AG10803 (cell line): ENCODE measurements around the gene GHRH.
A peak's percentile ranks its signal among the peaks of the same experiment; 100 is the strongest.

ENCODE experiments used
- DNase-seq: peaks from one replicate; pipeline ENCODE4 v3.0.0; 2010; ENCODE audit warnings: low read depth
- H3K4me3 ChIP-seq: 2 replicates; pipeline ENCODE4 v1.5.1; 2011; ENCODE audit warnings: mild to moderate bottlenecking, low read length, control low read depth
- TF ChIP-seq, protein P1 (sequence below): conservative IDR thresholded peaks from 2 replicates; pipeline ENCODE4 v1.5.1; 2011; ENCODE audit warnings: mild to moderate bottlenecking, low read length, control low read depth, inconsistent platforms

GHRH gene

DNA sequence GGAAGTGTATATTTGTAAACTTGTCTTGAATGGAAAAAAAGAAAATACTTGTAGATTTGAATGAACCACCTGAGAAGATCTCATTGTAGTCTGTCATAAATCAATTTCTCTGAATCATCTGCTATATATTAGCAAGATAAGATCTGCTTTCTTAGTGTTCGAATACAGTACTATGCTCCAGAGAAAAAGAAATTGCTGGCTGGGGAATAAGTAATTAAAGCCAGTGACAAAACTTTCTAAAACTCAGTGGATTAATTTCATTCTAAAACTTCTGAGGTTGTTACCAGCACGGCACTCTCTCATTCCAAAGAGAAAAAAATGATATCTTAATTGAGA lies 59.8 kb downstream of the GHRH start:
- TF ChIP-seq, protein P1, sequence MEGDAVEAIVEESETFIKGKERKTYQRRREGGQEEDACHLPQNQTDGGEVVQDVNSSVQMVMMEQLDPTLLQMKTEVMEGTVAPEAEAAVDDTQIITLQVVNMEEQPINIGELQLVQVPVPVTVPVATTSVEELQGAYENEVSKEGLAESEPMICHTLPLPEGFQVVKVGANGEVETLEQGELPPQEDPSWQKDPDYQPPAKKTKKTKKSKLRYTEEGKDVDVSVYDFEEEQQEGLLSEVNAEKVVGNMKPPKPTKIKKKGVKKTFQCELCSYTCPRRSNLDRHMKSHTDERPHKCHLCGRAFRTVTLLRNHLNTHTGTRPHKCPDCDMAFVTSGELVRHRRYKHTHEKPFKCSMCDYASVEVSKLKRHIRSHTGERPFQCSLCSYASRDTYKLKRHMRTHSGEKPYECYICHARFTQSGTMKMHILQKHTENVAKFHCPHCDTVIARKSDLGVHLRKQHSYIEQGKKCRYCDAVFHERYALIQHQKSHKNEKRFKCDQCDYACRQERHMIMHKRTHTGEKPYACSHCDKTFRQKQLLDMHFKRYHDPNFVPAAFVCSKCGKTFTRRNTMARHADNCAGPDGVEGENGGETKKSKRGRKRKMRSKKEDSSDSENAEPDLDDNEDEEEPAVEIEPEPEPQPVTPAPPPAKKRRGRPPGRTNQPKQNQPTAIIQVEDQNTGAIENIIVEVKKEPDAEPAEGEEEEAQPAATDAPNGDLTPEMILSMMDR, result no peak

More for the DNA sequence above, 59.8 kb downstream of the GHRH start:
- DNase-seq, result no peak
- peak overlapping the region; percentile 38 for H3K4me3 ChIP-seq
